ENCODE results near the gene TAF9B. TPM values are rescaled to one million over a fixed set of nuclear protein-coding genes. Genes with fewer than 3 reads are reported as not detected.
A peak's percentile ranks its signal among the peaks of the same experiment; 100 is the strongest.

TAF9B gene
- total RNA-seq, 2 donors from 2014 or later = 44.0 to 53.1 TPM

- Histone ChIP-seq H3K9ac (ENCODE audit: extremely low read depth, low read length, poor library complexity, severe bottlenecking) (no peak overlapping the region), H3K27me3 (ENCODE audit: control insufficient read depth, insufficient read depth, low read length, poor library complexity, severe bottlenecking) (no peaks in the 10 kb centered on the region), H3K9me3 (ENCODE audit: control insufficient read depth, low read length) (no peaks in the 10 kb centered on the region), H3K27ac (ENCODE audit: low read depth, low read length) (no peak overlapping the region), H3K36me3 (ENCODE audit: control insufficient read depth, insufficient read depth, low read length) (peaks cover 14% of the 10 kb centered on the region), H3K4me3 (ENCODE audit: low read length) (peak overlapping the region; percentile 95), H3K4me1 (ENCODE audit: control insufficient read depth, insufficient read depth, low read length) (peaks cover 2% of the 10 kb centered on the region)
- Mint-ChIP-seq H3K4me1 (peaks cover 9% of the 10 kb centered on the region), H3K36me3 (ENCODE audit: low read depth) (peaks cover 14% of the 10 kb centered on the region), H3K27me3 (ENCODE audit: insufficient read depth) (no peaks in the 10 kb centered on the region), H3K9me3 (peaks cover 55% of the 10 kb centered on the region), H3K27ac (no peak overlapping the region), H3K4me3 (peak overlapping the region; percentile 89)
- 92% methylated on average over 1 of the region's 1 CpG; no CpG with 5 or more reads in 1 of the 2 experiments for WGBS, 2 experiments (ENCODE audit: insufficient coverage in 1 of 2, insufficient read length in 1 of 2)
- no peak for DNase-seq
- TF ChIP-seq, protein P1, sequence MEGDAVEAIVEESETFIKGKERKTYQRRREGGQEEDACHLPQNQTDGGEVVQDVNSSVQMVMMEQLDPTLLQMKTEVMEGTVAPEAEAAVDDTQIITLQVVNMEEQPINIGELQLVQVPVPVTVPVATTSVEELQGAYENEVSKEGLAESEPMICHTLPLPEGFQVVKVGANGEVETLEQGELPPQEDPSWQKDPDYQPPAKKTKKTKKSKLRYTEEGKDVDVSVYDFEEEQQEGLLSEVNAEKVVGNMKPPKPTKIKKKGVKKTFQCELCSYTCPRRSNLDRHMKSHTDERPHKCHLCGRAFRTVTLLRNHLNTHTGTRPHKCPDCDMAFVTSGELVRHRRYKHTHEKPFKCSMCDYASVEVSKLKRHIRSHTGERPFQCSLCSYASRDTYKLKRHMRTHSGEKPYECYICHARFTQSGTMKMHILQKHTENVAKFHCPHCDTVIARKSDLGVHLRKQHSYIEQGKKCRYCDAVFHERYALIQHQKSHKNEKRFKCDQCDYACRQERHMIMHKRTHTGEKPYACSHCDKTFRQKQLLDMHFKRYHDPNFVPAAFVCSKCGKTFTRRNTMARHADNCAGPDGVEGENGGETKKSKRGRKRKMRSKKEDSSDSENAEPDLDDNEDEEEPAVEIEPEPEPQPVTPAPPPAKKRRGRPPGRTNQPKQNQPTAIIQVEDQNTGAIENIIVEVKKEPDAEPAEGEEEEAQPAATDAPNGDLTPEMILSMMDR (conservative IDR thresholded peaks at IDR 0.05) = no peak
Measured at GRCh38 chrX:78106651-78106986, 32.8 kb downstream of the TAF9B start.

DNA sequence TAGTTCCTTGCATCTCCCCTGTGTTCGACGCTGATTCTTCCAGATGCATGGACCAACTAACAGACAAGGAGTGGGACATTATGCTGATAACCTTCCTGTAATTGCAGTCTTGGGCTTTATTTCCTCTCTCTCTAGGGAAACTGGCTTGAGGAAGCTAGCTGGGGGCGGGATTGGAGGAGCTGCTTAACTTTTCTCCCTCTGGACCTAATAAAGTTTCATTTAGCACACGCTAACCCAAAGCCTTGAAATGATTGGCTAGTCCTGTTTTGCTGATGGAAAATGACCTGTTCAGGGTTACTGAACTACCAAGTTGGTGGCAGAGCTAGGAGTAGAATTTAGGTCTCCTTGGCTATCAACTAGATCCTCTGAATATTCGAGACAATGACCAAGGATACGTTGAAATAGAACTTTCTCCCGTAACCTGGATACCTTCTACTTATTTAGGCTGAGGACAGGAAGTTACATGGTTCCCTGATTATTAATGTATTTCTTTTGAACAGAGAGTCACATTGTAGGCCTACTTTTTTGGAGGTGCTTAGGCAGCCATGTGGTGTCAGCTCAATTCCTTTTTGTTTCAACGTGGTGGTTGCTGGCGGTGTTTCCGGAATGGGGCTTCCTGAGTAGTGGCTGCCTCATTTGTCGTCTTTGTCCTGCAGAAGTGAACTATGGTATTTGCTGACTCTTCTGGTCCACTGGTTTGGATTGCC lies 33.4 kb downstream of the TAF9B start:
- Mint-ChIP-seq H3K4me3 (peak overlapping the region; percentile 89), H3K27me3 (ENCODE audit: insufficient read depth) (no peaks in the 10 kb centered on the region), H3K36me3 (ENCODE audit: low read depth) (peaks cover 9% of the 10 kb centered on the region), H3K9me3 (peaks cover 53% of the 10 kb centered on the region), H3K4me1 (peaks cover 9% of the 10 kb centered on the region), H3K27ac (no peak overlapping the region)
- no peak overlapping the region for H3K9ac ChIP-seq (ENCODE audit: extremely low read depth, low read length, poor library complexity, severe bottlenecking)
- H3K27ac ChIP-seq (ENCODE audit: low read depth, low read length) = no peak overlapping the region
- WGBS, 2 experiments (ENCODE audit: insufficient coverage in 1 of 2, insufficient read length in 1 of 2) = 84 to 100% methylated on average over 2 to 10 of the region's 11 CpGs
- H3K36me3 ChIP-seq (ENCODE audit: control insufficient read depth, insufficient read depth, low read length) = peaks cover 9% of the 10 kb centered on the region
- H3K4me3 ChIP-seq (ENCODE audit: low read length) = peak overlapping the region; percentile 95
- H3K27me3 ChIP-seq (ENCODE audit: control insufficient read depth, insufficient read depth, low read length, poor library complexity, severe bottlenecking) = no peaks in the 10 kb centered on the region
- DNase-seq = no peak
- peaks cover 2% of the 10 kb centered on the region for H3K4me1 ChIP-seq (ENCODE audit: control insufficient read depth, insufficient read depth, low read length)
- no peaks in the 10 kb centered on the region for H3K9me3 ChIP-seq (ENCODE audit: control insufficient read depth, low read length)
- TF ChIP-seq, protein P1 (conservative IDR thresholded peaks at IDR 0.05) = no peak

DNA sequence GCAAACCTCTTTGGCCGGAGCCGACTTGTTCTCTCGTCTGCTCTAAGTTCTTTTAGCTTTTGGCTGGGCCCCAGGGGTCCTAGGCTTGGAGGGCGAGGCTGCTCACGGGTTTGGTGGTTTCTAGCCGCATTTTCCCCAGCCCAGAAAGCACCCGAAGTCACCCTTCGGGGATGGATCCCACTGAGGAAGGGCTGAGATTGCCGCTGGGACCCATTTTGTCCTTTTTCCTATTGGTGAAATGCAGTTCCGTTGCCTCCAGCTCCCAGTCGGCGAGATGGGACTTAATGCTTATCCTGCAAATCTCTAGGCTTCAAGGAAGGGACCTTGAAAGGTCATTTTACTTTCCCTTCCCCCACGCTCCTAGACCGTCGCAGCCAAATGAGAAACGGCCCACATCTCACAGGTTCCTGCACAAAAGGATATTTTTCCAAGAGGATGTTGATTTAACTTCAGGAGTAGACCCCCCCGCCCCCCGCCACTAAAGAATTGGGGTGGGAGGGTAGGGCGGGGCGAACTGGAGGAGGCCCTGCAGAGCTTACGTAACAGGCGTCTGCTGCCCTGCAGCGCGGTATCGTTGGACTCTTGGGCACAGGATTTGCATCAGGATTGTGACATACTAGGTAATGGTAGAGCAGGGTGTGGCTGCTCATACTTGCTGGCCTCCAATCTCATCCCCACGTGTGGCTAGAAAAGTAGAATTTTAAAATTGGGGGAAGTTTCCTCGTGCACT lies 34.8 kb downstream of the TAF9B start:
- Mint-ChIP-seq H3K27me3 (ENCODE audit: insufficient read depth) (no peaks in the 10 kb centered on the region), H3K4me1 (peaks cover 9% of the 10 kb centered on the region), H3K36me3 (ENCODE audit: low read depth) (peaks cover 4% of the 10 kb centered on the region), H3K9me3 (peaks cover 61% of the 10 kb centered on the region), H3K27ac (peak overlapping the region; percentile 95), H3K4me3 (peak overlapping the region; percentile 89)
- peak; percentile 49 for DNase-seq
- peak overlapping the region; percentile 89 for H3K9ac ChIP-seq (ENCODE audit: extremely low read depth, low read length, poor library complexity, severe bottlenecking)
- peaks cover 2% of the 10 kb centered on the region for H3K4me1 ChIP-seq (ENCODE audit: control insufficient read depth, insufficient read depth, low read length)
- H3K9me3 ChIP-seq (ENCODE audit: control insufficient read depth, low read length) = no peaks in the 10 kb centered on the region
- H3K27ac ChIP-seq (ENCODE audit: low read depth, low read length) = peak overlapping the region; percentile 66
- H3K27me3 ChIP-seq (ENCODE audit: control insufficient read depth, insufficient read depth, low read length, poor library complexity, severe bottlenecking) = no peaks in the 10 kb centered on the region
- 0% methylated on average over 1 to 21 of the region's 27 CpGs for WGBS, 2 experiments (ENCODE audit: insufficient coverage in 1 of 2, insufficient read length in 1 of 2)
- TF ChIP-seq, protein P1 (conservative IDR thresholded peaks at IDR 0.05) = no peak
- H3K4me3 ChIP-seq (ENCODE audit: low read length) = peak overlapping the region; percentile 95
- peaks cover 4% of the 10 kb centered on the region for H3K36me3 ChIP-seq (ENCODE audit: control insufficient read depth, insufficient read depth, low read length)
